ENCODE measurements around the gene MAD1L1. TPM values are rescaled to one million over a fixed set of nuclear protein-coding genes. Genes with fewer than 3 reads are reported as not detected.

The MAD1L1 gene
- total and polyA plus RNA-seq, 10 donors, result 47.3 to 118 (median 68.2) TPM

- Histone ChIP-seq H3K9me3 (no peaks in the 10 kb centered on the region), H3K4me3 (no peak overlapping the region), H3K27me3 (replicated peaks in 1 of 7) (no peaks in the 10 kb centered on the region), H3K4me1 (peaks cover 0 to 32% (median 2%) of the 10 kb centered on the region in 6 donors), H3K27ac (no peak overlapping the region), H3K36me3 (peaks cover 0 to 58% (median 0%) of the 10 kb centered on the region in 6 donors)
- TF ChIP-seq POLR2A (IDR thresholded peaks at IDR 0.05) (no peak), CTCF (IDR thresholded peaks at IDR 0.05 in 8 of 11, conservative IDR thresholded peaks at IDR 0.05 in 3 of 11) (no peak), POLR2AphosphoS5 (IDR thresholded peaks at IDR 0.05) (no peak)
- DNase-seq, result no peak
- WGBS, 5 donors, result 79 to 91% (median 82%) methylated on average over 13 of the region's 13 CpGs
- intact Hi-C loops (cut with DNase I; ENCODE audit: low total_unique reads), result no loop called here
These were observed 146.5 kb downstream of the MAD1L1 start for GRCh38 chr7:2086229-2086628.

GRCh38 chr7:2085804-2086203 lies 146.9 kb downstream of the MAD1L1 start:
- intact Hi-C loops (cut with DNase I; ENCODE audit: low total_unique reads), result no loop called here
- no peaks in the 10 kb centered on the region for H3K9me3 ChIP-seq
- DNase-seq, result no peak
- H3K36me3 ChIP-seq, result peaks cover 0 to 54% (median 0%) of the 10 kb centered on the region in 6 donors
- H3K27me3 ChIP-seq (replicated peaks in 1 of 7), result no peaks in the 10 kb centered on the region
- no peak overlapping the region for H3K27ac ChIP-seq
- no peak overlapping the region for H3K4me3 ChIP-seq
- 95 to 98% (median 97%) methylated on average over 16 of the region's 16 CpGs for WGBS, 5 donors
- TF ChIP-seq POLR2A (IDR thresholded peaks at IDR 0.05) (no peak), CTCF (IDR thresholded peaks at IDR 0.05 in 8 of 11, conservative IDR thresholded peaks at IDR 0.05 in 3 of 11) (no peak), POLR2AphosphoS5 (IDR thresholded peaks at IDR 0.05) (no peak)
- H3K4me1 ChIP-seq, result peaks cover 0 to 32% (median 2%) of the 10 kb centered on the region in 6 donors

- Histone ChIP-seq H3K36me3 (peaks cover 0 to 45% (median 0%) of the 10 kb centered on the region in 6 donors), H3K27me3 (replicated peaks in 1 of 7) (no peaks in the 10 kb centered on the region), H3K9me3 (no peaks in the 10 kb centered on the region), H3K4me1 (peaks cover 0 to 36% (median 4%) of the 10 kb centered on the region in 6 donors), H3K4me3 (no peak overlapping the region), H3K27ac (no peak overlapping the region)
- WGBS, 5 donors, result 84 to 89% (median 85%) methylated on average over 25 of the region's 25 CpGs
- TF ChIP-seq POLR2A (IDR thresholded peaks at IDR 0.05), result no peak
- TF ChIP-seq CTCF (IDR thresholded peaks at IDR 0.05 in 8 of 11, conservative IDR thresholded peaks at IDR 0.05 in 3 of 11), result no peak
- TF ChIP-seq POLR2AphosphoS5 (IDR thresholded peaks at IDR 0.05), result no peak
- intact Hi-C loops (cut with DNase I; ENCODE audit: low total_unique reads), result no loop called here
- no peak for DNase-seq
These were observed 147.8 kb downstream of the MAD1L1 start for GRCh38 chr7:2084781-2085505.

GRCh38 chr7:2084331-2084730 lies 148.4 kb downstream of the MAD1L1 start:
- Histone ChIP-seq H3K9me3 (no peaks in the 10 kb centered on the region), H3K4me1 (peaks cover 0 to 42% (median 7%) of the 10 kb centered on the region in 6 donors), H3K4me3 (no peak overlapping the region), H3K36me3 (peaks cover 0 to 44% (median 0%) of the 10 kb centered on the region in 6 donors), H3K27me3 (replicated peaks in 1 of 7) (no peaks in the 10 kb centered on the region), H3K27ac (no peak overlapping the region)
- intact Hi-C loops (cut with DNase I; ENCODE audit: low total_unique reads), result no loop called here
- no peak for DNase-seq
- TF ChIP-seq POLR2AphosphoS5 (IDR thresholded peaks at IDR 0.05) (no peak), CTCF (IDR thresholded peaks at IDR 0.05 in 8 of 11, conservative IDR thresholded peaks at IDR 0.05 in 3 of 11) (no peak), POLR2A (IDR thresholded peaks at IDR 0.05) (no peak)
- WGBS, 5 donors, result 62 to 79% (median 68%) methylated on average over 11 to 18 of the region's 18 CpGs
